ENCODE data around the gene FKBP3.
A peak's percentile ranks its signal among the peaks of the same experiment; 100 is the strongest.

FKBP3 gene

GRCh38 chr14:45134051-45134958, at the start of gene FKBP3:
TSS of gene FKBP3 (minus strand) at chr14:45134481. CDS start at chr14:45134456, 25 bp downstream.
- TF ChIP-seq, protein P1, sequence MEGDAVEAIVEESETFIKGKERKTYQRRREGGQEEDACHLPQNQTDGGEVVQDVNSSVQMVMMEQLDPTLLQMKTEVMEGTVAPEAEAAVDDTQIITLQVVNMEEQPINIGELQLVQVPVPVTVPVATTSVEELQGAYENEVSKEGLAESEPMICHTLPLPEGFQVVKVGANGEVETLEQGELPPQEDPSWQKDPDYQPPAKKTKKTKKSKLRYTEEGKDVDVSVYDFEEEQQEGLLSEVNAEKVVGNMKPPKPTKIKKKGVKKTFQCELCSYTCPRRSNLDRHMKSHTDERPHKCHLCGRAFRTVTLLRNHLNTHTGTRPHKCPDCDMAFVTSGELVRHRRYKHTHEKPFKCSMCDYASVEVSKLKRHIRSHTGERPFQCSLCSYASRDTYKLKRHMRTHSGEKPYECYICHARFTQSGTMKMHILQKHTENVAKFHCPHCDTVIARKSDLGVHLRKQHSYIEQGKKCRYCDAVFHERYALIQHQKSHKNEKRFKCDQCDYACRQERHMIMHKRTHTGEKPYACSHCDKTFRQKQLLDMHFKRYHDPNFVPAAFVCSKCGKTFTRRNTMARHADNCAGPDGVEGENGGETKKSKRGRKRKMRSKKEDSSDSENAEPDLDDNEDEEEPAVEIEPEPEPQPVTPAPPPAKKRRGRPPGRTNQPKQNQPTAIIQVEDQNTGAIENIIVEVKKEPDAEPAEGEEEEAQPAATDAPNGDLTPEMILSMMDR (conservative IDR thresholded peaks at IDR 0.05; ENCODE audit: low read length), result peak; percentile 25
- peak within 1 kb of the TSS; percentile 93 for H3K4me3 ChIP-seq (ENCODE audit: low read length)
- peak; percentile 99 for DNase-seq (ENCODE audit: low read depth)

DNA sequence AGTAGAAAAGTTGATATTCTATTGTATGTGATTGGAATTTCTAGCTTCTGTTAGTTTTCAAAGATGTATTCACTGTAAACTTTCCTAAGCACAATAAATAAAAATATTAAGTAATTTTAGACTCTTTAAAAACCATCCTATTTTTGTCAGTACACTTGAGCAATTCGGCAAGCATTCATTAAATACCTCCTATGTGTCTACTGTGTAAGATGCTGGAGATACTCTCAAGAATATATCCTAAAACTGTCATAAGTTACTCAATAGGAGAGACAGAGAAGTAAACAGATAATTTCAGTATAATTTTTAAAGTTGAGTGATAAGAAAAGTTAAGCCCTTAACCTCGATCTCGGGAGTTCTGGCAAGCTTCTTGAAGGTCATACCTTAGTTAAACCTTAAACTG, 47.5 kb upstream of the FKBP3 start:
- DNase-seq (ENCODE audit: low read depth), result no peak
- TF ChIP-seq, protein P1 (conservative IDR thresholded peaks at IDR 0.05; ENCODE audit: low read length), result no peak
- no peak overlapping the region for H3K4me3 ChIP-seq (ENCODE audit: low read length)

- no peak overlapping the region for H3K4me3 ChIP-seq (ENCODE audit: low read length)
- TF ChIP-seq, protein P1 (conservative IDR thresholded peaks at IDR 0.05; ENCODE audit: low read length), result no peak
- no peak for DNase-seq (ENCODE audit: low read depth)
These were observed 47.0 kb upstream of the FKBP3 start for GRCh38 chr14:45181329-45181728.

- peak; percentile 70 for DNase-seq (ENCODE audit: low read depth)
- TF ChIP-seq, protein P1 (conservative IDR thresholded peaks at IDR 0.05; ENCODE audit: low read length), result no peak
- H3K4me3 ChIP-seq (ENCODE audit: low read length), result no peak overlapping the region
These were observed 42.8 kb upstream of the FKBP3 start for GRCh38 chr14:45177076-45177475.

- H3K4me3 ChIP-seq (ENCODE audit: low read length), result no peak overlapping the region
These were observed 35.6 kb upstream of the FKBP3 start for GRCh38 chr14:45169906-45170305.

GRCh38 chr14:45156067-45156466, 21.8 kb upstream of the FKBP3 start:
- TF ChIP-seq, protein P1 (conservative IDR thresholded peaks at IDR 0.05; ENCODE audit: low read length), result no peak
- no peak for DNase-seq (ENCODE audit: low read depth)
- no peak overlapping the region for H3K4me3 ChIP-seq (ENCODE audit: low read length)

More at GRCh38 chr14:45169906-45170305, 35.6 kb upstream of the FKBP3 start:
- no peak for DNase-seq (ENCODE audit: low read depth)
- TF ChIP-seq, protein P1 (conservative IDR thresholded peaks at IDR 0.05; ENCODE audit: low read length), result no peak

DNA sequence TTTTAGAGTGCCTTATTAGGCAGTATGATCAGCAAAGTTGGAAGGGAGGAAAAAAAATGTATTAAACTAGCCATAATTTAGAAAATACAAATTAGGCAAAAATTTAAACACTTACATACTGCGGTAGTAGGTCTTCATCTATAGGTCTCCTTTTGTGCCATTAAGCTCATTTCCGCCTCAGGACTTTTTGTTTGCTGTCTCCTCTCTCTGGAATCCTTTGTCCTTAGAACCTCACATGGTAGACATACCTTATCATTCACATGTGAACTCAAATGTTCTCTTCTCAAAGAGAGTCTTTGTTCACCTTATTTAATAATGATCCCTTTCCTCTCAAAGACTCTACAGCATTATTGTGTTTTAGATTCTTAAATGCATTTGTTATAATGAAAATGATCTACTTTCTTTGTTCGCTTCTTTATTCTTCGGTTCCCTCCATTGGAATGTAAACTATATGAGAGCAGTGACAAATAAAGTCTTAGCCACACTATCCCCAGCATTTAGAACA, 16.2 kb upstream of the FKBP3 start:
- TF ChIP-seq, protein P1 (conservative IDR thresholded peaks at IDR 0.05; ENCODE audit: low read length), result no peak
- H3K4me3 ChIP-seq (ENCODE audit: low read length), result no peak overlapping the region
- no peak for DNase-seq (ENCODE audit: low read depth)

Measured in AG10803 (cell line).